ENCODE measurements around the gene BRCC3. TPM values are rescaled to one million over a fixed set of nuclear protein-coding genes. Genes with fewer than 3 reads are reported as not detected.
A peak's percentile ranks its signal among the peaks of the same experiment; 100 is the strongest.

BRCC3 gene
- total and polyA plus RNA-seq, 2 donors (not counting 1 experiment from before 2014, with no cell fraction given), result 7.3 to 16.9 TPM

DNA sequence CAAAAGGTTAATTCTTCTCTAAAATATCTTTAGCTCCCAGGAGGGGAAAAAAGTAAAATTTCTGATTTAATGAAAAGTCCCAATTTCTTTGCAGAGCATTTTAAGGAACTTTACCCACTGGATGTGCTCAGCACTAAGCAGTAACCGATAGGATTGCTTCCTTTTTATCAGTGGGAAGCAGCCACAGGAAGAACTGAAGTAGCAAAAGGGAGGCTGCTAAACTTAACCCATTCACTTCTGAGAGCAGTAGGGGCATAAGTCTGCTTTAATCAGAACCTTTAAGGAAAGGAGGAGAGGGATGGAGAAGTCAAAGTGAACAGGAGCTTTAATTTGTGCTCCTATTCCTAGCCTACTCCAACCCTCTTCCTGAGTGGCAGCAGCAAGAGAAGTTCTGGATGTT is 48.7 kb upstream of the BRCC3 start, which contains the start of gene F8:
Gene F8 (minus strand): TSS at position 139 of the 400 bp plus-strand sequence. CDS start 171 bp downstream, outside the sequence.
- Mint-ChIP-seq H3K4me3 (no peak within 1 kb of the TSS), H3K9me3 (ENCODE audit: insufficient read depth) (no peaks in the 10 kb centered on the region), H3K27me3 (no peaks in the 10 kb centered on the region), H3K27ac (no peak within 1 kb of the TSS), H3K4me1 (peaks cover 3% of the 10 kb centered on the region)
- ATAC-seq (ENCODE audit: low read depth) (no peak), DNase-seq (no peak)
- no peaks in the 10 kb centered on the region for H3K27me3 ChIP-seq (replicated peaks in 1 of 4; ENCODE audit: control extremely low read depth in 1 of 4, control insufficient read depth in 3 of 4, insufficient read depth in 4 of 4, low read length in 3 of 4)
- intact Hi-C loops (cut with micrococcal nuclease), result loop anchor here (10.0 kb wide), 1 partner anchor 218 kb away; the partner anchor contains the start of gene MPP1
- H3K9me3 ChIP-seq (ENCODE audit: control extremely low read depth in 1 of 3, control insufficient read depth in 2 of 3, insufficient read depth in 1 of 3, low read length in 2 of 3), result no peaks in the 10 kb centered on the region
- POLR2A ChIA-PET, result no interaction called here
- WGBS (ENCODE audit: insufficient coverage), result no CpG with 5 or more reads among the region's 1 CpG
- peaks cover 0 to under 1% of the 10 kb centered on the region in 2 donors for H3K4me1 ChIP-seq (ENCODE audit: control insufficient read depth in 2 of 2, insufficient read depth in 2 of 2, low read length in 2 of 2)
- H3K36me3 ChIP-seq (replicated peaks in 1 of 2; ENCODE audit: control extremely low read depth in 1 of 2, control insufficient read depth in 1 of 2, extremely low read depth in 1 of 2, insufficient read depth in 2 of 2, low read length in 1 of 2), result no peaks in the 10 kb centered on the region
- no peak within 1 kb of the TSS for H3K4me3 ChIP-seq (ENCODE audit: control extremely low read depth in 1 of 5, extremely low read depth in 1 of 5, insufficient read depth in 1 of 5, low read depth in 2 of 5, low read length in 4 of 5)
- H2AFZ ChIP-seq (ENCODE audit: insufficient read depth, low read depth, low read length, poor library complexity, severe bottlenecking), result no peak within 1 kb of the TSS
- H3K9ac ChIP-seq (ENCODE audit: low read length), result no peak within 1 kb of the TSS
- TF ChIP-seq, protein P1, sequence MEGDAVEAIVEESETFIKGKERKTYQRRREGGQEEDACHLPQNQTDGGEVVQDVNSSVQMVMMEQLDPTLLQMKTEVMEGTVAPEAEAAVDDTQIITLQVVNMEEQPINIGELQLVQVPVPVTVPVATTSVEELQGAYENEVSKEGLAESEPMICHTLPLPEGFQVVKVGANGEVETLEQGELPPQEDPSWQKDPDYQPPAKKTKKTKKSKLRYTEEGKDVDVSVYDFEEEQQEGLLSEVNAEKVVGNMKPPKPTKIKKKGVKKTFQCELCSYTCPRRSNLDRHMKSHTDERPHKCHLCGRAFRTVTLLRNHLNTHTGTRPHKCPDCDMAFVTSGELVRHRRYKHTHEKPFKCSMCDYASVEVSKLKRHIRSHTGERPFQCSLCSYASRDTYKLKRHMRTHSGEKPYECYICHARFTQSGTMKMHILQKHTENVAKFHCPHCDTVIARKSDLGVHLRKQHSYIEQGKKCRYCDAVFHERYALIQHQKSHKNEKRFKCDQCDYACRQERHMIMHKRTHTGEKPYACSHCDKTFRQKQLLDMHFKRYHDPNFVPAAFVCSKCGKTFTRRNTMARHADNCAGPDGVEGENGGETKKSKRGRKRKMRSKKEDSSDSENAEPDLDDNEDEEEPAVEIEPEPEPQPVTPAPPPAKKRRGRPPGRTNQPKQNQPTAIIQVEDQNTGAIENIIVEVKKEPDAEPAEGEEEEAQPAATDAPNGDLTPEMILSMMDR (IDR thresholded peaks at IDR 0.05), result no peak
- TF ChIP-seq EZH2 (IDR thresholded peaks at IDR 0.05; ENCODE audit: borderline replicate concordance, insufficient read depth, low read depth, low read length, poor library complexity, severe bottlenecking), result no peak
- peaks cover 5% of the 10 kb centered on the region for H3K79me2 ChIP-seq (ENCODE audit: control insufficient read depth, insufficient read depth, low read length)
- no peak within 1 kb of the TSS for H3K27ac ChIP-seq (ENCODE audit: low read length in 2 of 2)
- CTCF ChIA-PET, result interaction anchor here (1.6 kb wide), 1 partner anchor 35 kb away, joined by 3 read pairs; no protein-coding TSS in a partner anchor
- no peaks in the 10 kb centered on the region for H4K20me1 ChIP-seq (ENCODE audit: control insufficient read depth, insufficient read depth, low read length, poor library complexity, severe bottlenecking)
- H3K4me2 ChIP-seq (replicated peaks; ENCODE audit: low read depth, low read length, poor library complexity, severe bottlenecking), result no peak within 1 kb of the TSS

DNA sequence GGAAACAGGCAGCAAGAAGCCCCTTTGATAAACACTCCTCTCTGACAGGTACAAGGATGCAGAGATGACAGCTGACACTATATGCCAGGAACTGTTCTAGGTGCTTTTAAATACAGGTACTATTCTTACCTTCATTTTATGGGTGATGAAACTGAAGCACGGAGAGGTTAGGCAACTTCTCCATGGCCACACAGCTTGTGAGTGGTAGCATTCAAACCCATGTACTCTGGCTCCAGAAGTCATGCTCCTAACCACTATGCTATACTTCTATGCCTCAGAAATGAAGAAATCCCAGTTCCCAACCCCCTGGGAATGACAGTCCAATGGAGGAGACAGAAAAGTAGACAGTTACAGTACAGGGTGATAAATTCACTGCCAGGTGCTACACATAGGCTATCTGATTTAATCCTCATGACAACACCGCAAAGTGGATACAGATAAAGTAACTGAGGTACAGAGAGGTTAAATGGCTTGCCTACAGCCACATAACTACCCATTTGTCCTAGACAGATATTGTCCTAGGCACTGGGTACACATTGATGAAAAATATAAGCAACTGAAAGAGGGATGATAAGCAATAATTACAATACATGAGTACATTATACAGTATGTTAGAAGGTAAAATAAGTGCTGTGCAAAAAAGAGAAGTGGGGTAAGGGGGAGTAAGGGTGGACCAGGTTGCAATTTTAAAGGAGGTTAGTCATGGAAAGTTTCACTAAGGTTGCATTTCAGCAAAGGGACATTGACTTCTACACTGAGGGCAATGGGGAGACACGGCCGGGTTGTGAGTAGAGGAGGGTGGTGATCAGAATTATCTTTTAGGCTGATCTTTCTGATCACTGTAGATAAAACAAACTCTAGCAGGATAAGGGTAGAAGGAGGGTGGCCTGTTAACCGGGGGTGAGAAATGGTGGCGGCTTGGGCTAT is 47.1 kb upstream of the BRCC3 start:
- H3K4me1 ChIP-seq (ENCODE audit: control insufficient read depth in 2 of 2, insufficient read depth in 2 of 2, low read length in 2 of 2), result peaks cover 4 to 8% of the 10 kb centered on the region in 2 donors
- H3K27me3 ChIP-seq (replicated peaks in 1 of 4; ENCODE audit: control extremely low read depth in 1 of 4, control insufficient read depth in 3 of 4, insufficient read depth in 4 of 4, low read length in 3 of 4), result no peaks in the 10 kb centered on the region
- no peaks in the 10 kb centered on the region for H3K9me3 ChIP-seq (ENCODE audit: control extremely low read depth in 1 of 3, control insufficient read depth in 2 of 3, insufficient read depth in 1 of 3, low read length in 2 of 3)
- POLR2A ChIA-PET, result no interaction called here
- no peaks in the 10 kb centered on the region for H3K36me3 ChIP-seq (replicated peaks in 1 of 2; ENCODE audit: control extremely low read depth in 1 of 2, control insufficient read depth in 1 of 2, extremely low read depth in 1 of 2, insufficient read depth in 2 of 2, low read length in 1 of 2)
- no peak for ATAC-seq (ENCODE audit: low read depth)
- no peak overlapping the region for H2AFZ ChIP-seq (ENCODE audit: insufficient read depth, low read depth, low read length, poor library complexity, severe bottlenecking)
- no peaks in the 10 kb centered on the region for H4K20me1 ChIP-seq (ENCODE audit: control insufficient read depth, insufficient read depth, low read length, poor library complexity, severe bottlenecking)
- H3K79me2 ChIP-seq (ENCODE audit: control insufficient read depth, insufficient read depth, low read length), result peaks cover 19% of the 10 kb centered on the region
- no CpG with 5 or more reads among the region's 6 CpGs for WGBS (ENCODE audit: insufficient coverage)
- no peak overlapping the region for H3K27ac ChIP-seq (ENCODE audit: low read length in 2 of 2)
- TF ChIP-seq, protein P1 (IDR thresholded peaks at IDR 0.05), result no peak
- no peak for TF ChIP-seq EZH2 (IDR thresholded peaks at IDR 0.05; ENCODE audit: borderline replicate concordance, insufficient read depth, low read depth, low read length, poor library complexity, severe bottlenecking)
- no peak for DNase-seq
- Mint-ChIP-seq H3K9me3 (ENCODE audit: insufficient read depth) (no peaks in the 10 kb centered on the region), H3K4me3 (no peak overlapping the region), H3K4me1 (peaks cover 17% of the 10 kb centered on the region), H3K27ac (peak overlapping the region; percentile 60), H3K27me3 (no peaks in the 10 kb centered on the region)
- no peak overlapping the region for H3K4me2 ChIP-seq (replicated peaks; ENCODE audit: low read depth, low read length, poor library complexity, severe bottlenecking)
- no peak overlapping the region for H3K4me3 ChIP-seq (ENCODE audit: control extremely low read depth in 1 of 5, extremely low read depth in 1 of 5, insufficient read depth in 1 of 5, low read depth in 2 of 5, low read length in 4 of 5)
- no peak overlapping the region for H3K9ac ChIP-seq (ENCODE audit: low read length)
- intact Hi-C loops (cut with micrococcal nuclease), result loop anchor here (10.0 kb wide), 1 partner anchor 219 kb away; the partner anchor contains the start of gene MPP1
- CTCF ChIA-PET, result interaction anchor here (1.6 kb wide), 1 partner anchor 34 kb away, joined by 3 read pairs; no protein-coding TSS in a partner anchor

Data from B cell (primary cell).